GM20000 (cell line): ENCODE results near the gene FAM24A.
A peak's percentile ranks its signal among the peaks of the same experiment; 100 is the strongest.
"Not testable (repeated sequence)": the region's sequence is repeated elsewhere in the genome, so short reads cannot be mapped to it uniquely, and the experiment has no call there.

Experiments used
- DNase-seq: peaks from one replicate; pipeline ENCODE4 v3.0.0; 2012; ENCODE audit warnings: low spot score
- CTCF ChIP-seq: IDR thresholded peaks from 2 replicates; pipeline ENCODE4 v1.5.1; 2012; ENCODE audit warnings: mild to moderate bottlenecking, control low read depth; ENCODE audit errors: extremely low read depth, missing control alignments

Gene FAM24A

GRCh38 chr10:122894261-122894944, 16.0 kb upstream of the FAM24A start:
- no peak for TF ChIP-seq CTCF
- DNase-seq = peak; percentile 22

DNA sequence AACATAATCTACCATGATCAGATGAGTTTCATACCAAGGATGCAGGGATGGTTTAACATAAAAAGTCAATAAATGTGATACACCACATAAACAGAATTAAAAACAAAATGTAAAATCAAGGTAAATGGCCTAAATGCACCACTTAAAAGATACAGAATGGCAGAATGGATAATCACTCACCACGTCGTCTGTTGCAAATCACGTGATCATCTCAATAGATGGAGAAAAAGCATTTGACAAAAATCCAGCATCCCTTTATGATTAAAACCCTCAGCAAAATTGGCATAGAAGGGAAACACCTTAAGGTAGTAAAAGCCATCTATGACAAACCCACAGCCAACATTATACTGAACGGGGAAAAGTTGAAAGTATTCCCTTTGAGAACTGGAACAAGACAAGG, 6.5 kb upstream of the FAM24A start:
- DNase-seq = not testable (repeated sequence)

- TF ChIP-seq CTCF = no peak
- DNase-seq = peak; percentile 51
Observed at GRCh38 chr10:122911889-122912484, 1.6 kb downstream of the FAM24A start.

- no peak for TF ChIP-seq CTCF
- DNase-seq = no peak
Observed at GRCh38 chr10:122915700-122916099, 5.3 kb downstream of the FAM24A start.

DNA sequence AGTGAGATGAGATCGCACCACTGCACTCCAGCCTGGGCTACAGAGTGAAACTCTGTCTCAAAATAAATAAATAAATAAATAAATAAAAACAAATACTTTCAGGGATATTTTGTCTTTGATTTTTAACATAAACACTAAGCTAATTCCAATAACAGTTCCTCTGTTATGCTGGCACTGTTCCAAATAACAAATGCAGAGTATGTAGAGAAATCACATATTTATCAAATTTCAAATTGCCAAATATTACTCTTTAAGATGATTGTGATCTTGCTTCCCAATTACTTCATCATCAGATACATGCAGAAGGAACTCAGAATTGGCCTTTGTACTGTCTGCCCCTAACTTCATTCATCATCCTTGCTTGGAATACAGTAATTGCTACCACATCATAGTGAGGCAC, 19.7 kb downstream of the FAM24A start:
- no peak for DNase-seq
- no peak for TF ChIP-seq CTCF

DNA sequence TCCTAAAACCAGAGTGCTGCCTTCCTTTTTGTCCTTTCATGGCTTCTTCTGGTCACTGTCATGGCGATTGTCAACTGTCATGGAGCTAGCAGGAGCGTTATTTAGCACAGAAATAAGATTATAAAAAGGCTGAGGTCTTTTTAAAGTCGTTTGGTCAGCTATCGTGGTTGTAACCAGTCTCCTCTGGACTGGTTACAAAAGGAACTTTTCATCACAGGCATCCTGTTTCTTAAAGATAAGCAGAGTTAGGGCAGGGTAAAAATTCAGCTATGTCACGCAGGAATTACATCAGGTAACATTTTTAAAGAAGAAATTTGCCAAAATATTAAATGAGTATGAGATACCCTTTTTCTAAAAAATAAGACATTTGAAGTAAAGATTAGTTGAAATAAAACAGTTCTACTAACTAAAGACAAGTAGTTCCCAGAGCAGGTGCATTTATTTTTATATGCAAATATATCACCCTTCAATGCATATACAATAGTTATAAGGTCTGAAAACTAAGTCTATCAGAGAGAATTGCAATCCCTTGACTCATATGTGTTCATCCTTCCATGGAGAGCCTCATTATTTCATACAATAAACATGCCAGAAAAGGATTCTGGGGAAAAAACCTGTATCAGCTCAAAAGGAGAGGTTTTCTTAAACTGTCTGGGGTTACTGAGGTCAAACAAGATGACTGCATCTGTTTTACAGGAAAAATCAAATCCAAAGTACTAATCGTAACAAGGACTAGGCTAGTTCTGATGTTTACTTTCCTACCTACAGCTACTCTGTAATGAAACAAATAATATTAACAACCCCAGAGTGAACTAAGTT, 20.9 kb downstream of the FAM24A start:
- no peak for DNase-seq
- TF ChIP-seq CTCF = no peak

DNA sequence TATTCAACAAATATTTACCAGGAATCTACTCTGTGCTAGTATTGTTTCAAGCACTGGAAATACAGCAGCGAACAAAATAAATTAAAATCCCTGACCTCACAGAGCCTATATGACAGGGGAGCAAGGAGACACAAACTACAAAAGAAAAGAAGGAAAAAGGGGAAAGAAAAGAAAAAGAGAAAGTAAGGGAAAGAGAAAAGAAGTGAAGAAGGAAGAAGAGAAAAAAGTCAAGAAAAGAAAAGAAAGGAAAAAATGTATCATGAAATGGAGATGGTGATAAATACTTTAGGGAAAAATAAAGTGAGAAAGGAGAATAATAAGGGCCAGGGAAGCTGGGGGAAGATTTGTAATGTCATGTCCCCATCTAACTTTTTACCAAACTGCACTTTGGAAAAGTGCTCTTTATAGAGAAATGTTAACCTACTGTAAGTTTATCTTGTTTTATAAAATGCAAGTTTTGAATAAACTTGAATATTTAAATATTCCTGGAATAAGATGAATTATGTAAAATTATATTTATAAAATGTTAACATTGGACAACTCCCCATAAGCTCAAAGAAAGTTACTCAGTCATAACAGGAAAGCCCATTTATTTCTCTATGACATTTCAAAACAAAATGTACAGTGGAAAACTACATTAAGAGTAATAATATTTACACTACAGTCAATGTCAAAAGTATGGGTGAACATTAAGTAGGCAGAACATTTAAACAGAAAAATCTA, 28.9 kb downstream of the FAM24A start:
- DNase-seq = no peak
- TF ChIP-seq CTCF = no peak
